GM19324 (cell line): Measurements from ENCODE around the gene MORN1.

ENCODE experiments used
- ATAC-seq: cut with Tn5 transposase; IDR thresholded peaks from one replicate; pipeline ENCODE4 v1.9.1; 2021; ENCODE audit warnings: mild to moderate bottlenecking, moderate library complexity; ENCODE audit not compliant: unreplicated experiment, low FRiP score

MORN1 gene

GRCh38 chr1:2353551-2354438, 37.6 kb downstream of the MORN1 start:
- ATAC-seq: no peak

GRCh38 chr1:2352897-2353550, 38.3 kb downstream of the MORN1 start:
- no peak for ATAC-seq

GRCh38 chr1:2352341-2352896, 38.9 kb downstream of the MORN1 start:
- ATAC-seq: no peak

GRCh38 chr1:2351723-2352122, 39.6 kb downstream of the MORN1 start:
- no peak for ATAC-seq

- no peak for ATAC-seq
Observed at GRCh38 chr1:2350911-2351655, 40.3 kb downstream of the MORN1 start.

GRCh38 chr1:2350501-2350900, 40.9 kb downstream of the MORN1 start:
- ATAC-seq: no peak

- ATAC-seq: no peak
Observed at GRCh38 chr1:2349806-2350205, 41.5 kb downstream of the MORN1 start.

GRCh38 chr1:2348346-2349325, 42.7 kb downstream of the MORN1 start:
- no peak for ATAC-seq

GRCh38 chr1:2347896-2348295, 43.5 kb downstream of the MORN1 start:
- no peak for ATAC-seq

- ATAC-seq: no peak
Observed at GRCh38 chr1:2347409-2347785, 44.0 kb downstream of the MORN1 start.

- ATAC-seq: no peak
Observed at GRCh38 chr1:2346691-2347408, 44.5 kb downstream of the MORN1 start.

GRCh38 chr1:2345297-2346075, 45.9 kb downstream of the MORN1 start:
- ATAC-seq: no peak

GRCh38 chr1:2344744-2345296, 46.5 kb downstream of the MORN1 start:
- ATAC-seq: no peak

- no peak for ATAC-seq
Observed at GRCh38 chr1:2344121-2344681, 47.2 kb downstream of the MORN1 start.

- ATAC-seq: no peak
Observed at GRCh38 chr1:2343023-2343935, 48.1 kb downstream of the MORN1 start.

GRCh38 chr1:2342384-2343022, 48.9 kb downstream of the MORN1 start:
- no peak for ATAC-seq
